GM23248 (cell line): ENCODE data around the gene SCD5.

ENCODE experiments used
- EZH2 ChIP-seq: fragments of 200-600 bp; sonication (generic); IDR thresholded peaks from 2 replicates; pipeline ENCODE4 v1.6.1; 2018; ENCODE audit warnings: antibody characterized with exemption, mild to moderate bottlenecking; ENCODE audit not compliant: insufficient read depth, poor library complexity, severe bottlenecking
- EZH2phosphoT487 ChIP-seq: fragments of 200-600 bp; sonication (generic); IDR thresholded peaks from 2 replicates; pipeline ENCODE4 v1.6.1; 2018; ENCODE audit warnings: antibody characterized with exemption, moderate library complexity, mild to moderate bottlenecking, low read depth; ENCODE audit not compliant: insufficient read depth

DNA sequence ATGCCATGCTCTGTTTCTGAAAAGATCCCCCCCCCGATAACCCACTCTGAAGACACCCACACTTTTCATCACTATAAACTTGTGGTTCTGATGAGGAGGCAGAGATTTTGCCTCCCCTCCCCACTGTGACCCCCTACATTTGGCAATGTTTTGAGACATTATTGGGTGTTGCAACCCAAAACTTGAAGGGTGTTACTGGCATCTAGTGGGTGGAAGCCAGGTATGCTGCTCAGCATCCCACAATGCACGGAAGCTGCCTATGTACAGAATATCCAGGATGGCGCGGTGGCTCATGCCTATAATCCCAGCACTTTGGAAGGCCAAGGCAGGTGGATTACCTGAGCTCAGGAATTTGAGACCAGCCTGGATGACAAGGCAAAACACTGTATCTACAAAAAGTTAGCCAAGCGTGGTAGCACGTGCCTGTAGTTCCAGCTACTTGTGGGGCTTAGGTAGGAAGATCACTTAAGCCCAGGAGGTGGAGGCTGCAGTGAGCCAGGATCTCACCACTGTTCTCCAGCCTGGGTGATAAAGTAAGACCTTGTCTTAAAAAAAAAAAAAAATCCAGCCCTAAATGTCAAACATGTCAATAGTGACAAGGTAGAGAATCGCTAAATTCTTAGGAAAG, 87.3 kb downstream of the SCD5 start:
- TF ChIP-seq EZH2 (no peak), EZH2phosphoT487 (no peak)
